Spleen (tissue), 11 donors: ENCODE measurements around the gene IL36RN. TPM values are rescaled to one million over a fixed set of nuclear protein-coding genes. Genes with fewer than 3 reads are reported as not detected.

Experiments used
- DNase-seq: peaks from one replicate; pipeline ENCODE4 v3.0.0-alpha.2; 2020
- H3K27ac ChIP-seq, 8 donors: fragments of 200-600 bp; sonication (generic) in 7 of 8; 1 replicate in 4 of 8; 2 replicates in 4 of 8; pipeline versions ENCODE4 v1.5.0 to v1.8.0; 2016 to 2021; ENCODE audit warnings: inconsistent platforms in 4 of 8, mild to moderate bottlenecking in 4 of 8, moderate library complexity in 1 of 8
- H3K27me3 ChIP-seq, 7 donors: fragments of 200-600 bp; sonication (generic) in 6 of 7; replicated peaks in 1 of 7; 1 replicate in 4 of 7; 2 replicates in 3 of 7; pipeline versions ENCODE4 v1.5.0 to v1.8.0; 2016 to 2021; ENCODE audit warnings: inconsistent platforms in 3 of 7, mild to moderate bottlenecking in 1 of 7
- H3K36me3 ChIP-seq, 6 donors: fragments of 200-600 bp; sonication (generic) in 5 of 6; 1 replicate in 4 of 6; 2 replicates in 2 of 6; pipeline versions ENCODE4 v1.5.0 to v1.8.0; 2016 to 2021; ENCODE audit warnings: inconsistent platforms in 2 of 6
- H3K4me1 ChIP-seq, 6 donors: fragments of 200-600 bp; sonication (generic) in 5 of 6; 1 replicate in 3 of 6; 2 replicates in 3 of 6; pipeline versions ENCODE4 v1.5.0 to v1.8.0; 2016 to 2021; ENCODE audit warnings: inconsistent platforms in 3 of 6
- H3K4me3 ChIP-seq, 8 donors: fragments of 200-600 bp; sonication (generic) in 7 of 8; 1 replicate in 4 of 8; 2 replicates in 4 of 8; pipeline versions ENCODE4 v1.5.0 to v1.8.0; 2016 to 2021; ENCODE audit warnings: inconsistent platforms in 4 of 8, mild to moderate bottlenecking in 4 of 8, moderate library complexity in 2 of 8
- H3K9me3 ChIP-seq, 8 donors: fragments of 200-600 bp; sonication (generic) in 7 of 8; 1 replicate in 4 of 8; 2 replicates in 4 of 8; pipeline versions ENCODE4 v1.5.0 to v1.8.0; 2016 to 2021; ENCODE audit warnings: inconsistent platforms in 4 of 8
- CTCF ChIP-seq, 11 experiments: fragments of 200-600 bp in 7 of 11; fragments of 450-650 bp in 4 of 11; sonication (generic) in 4 of 11; IDR thresholded peaks in 8 of 11; conservative IDR thresholded peaks in 3 of 11; 1 replicate in 7 of 11; 2 replicates in 4 of 11; pipeline versions ENCODE4 v1.4.0 to v1.8.0; 2016 to 2021; ENCODE audit warnings: antibody characterized with exemption in 11 of 11, inconsistent platforms in 4 of 11, mild to moderate bottlenecking in 1 of 11
- POLR2A ChIP-seq, 3 donors: fragments of 450-650 bp; IDR thresholded peaks; one replicate each; pipeline ENCODE4 v1.5.1; 2017; ENCODE audit warnings: antibody characterized with exemption in 3 of 3, mild to moderate bottlenecking in 1 of 3
- POLR2AphosphoS5 ChIP-seq, 3 donors: sonication (generic); formaldehyde crosslinking; IDR thresholded peaks; one replicate each; pipeline ENCODE4 v1.5.1; 2017; ENCODE audit warnings: antibody characterized with exemption in 3 of 3
- WGBS, 5 donors: extraction: QIAGEN DNeasy Blood & Tissue Kit in 3 of 5; methylation state at CpG; one replicate each; pipeline versions ENCODE4 v1.1.5 to v1.1.7; 2013 to 2018; 5-methylcytosine and 5-hydroxymethylcytosine counted together
- intact Hi-C: fragments of 100-400 bp; cut with DNase I; formaldehyde crosslinking; loops from one replicate; pipeline ENCODE4 v1.15.0; 2023; ENCODE audit warnings: low total_unique reads
- polyA plus RNA-seq, 3 donors: library from polyadenylated mRNA; stranded (reverse); fragments of 200-250 nt; gene quantifications; one replicate each; pipeline ENCODE4 v1.2.1, GENCODE V29; 2013
- total RNA-seq, 7 donors: library from RNA; depleted of rRNA in 3 of 7; stranded (reverse); fragments of >200 nt in 3 of 7; fragmentation: NEBNext Ultra II Directional in 4 of 7; extraction: Animal tissue kit (Norgen Biotek cat#: 25700) in 4 of 7; gene quantifications; one replicate each; pipeline versions ENCODE4 v1.1.0 to v1.2.1, GENCODE V29; 2016 to 2021
- donor health status: healthy with polysubstance abuse.
- donor health status: DM: no; HTN: no; CAD: no; lungs with moderate emphysema.
- donor health status: DM: no; HTN: no; CAD: no.
- donor health status: Bipolar disorder and iron deficiency.
- donor health status: healthy.
- donor health status: DM: no; HTN: no; CAD: no.
- donor health status: DM: yes; HTN: yes; CAD: no.

The IL36RN gene
- total and polyA plus RNA-seq, 10 donors: not detected

GRCh38 chr2:113068249-113068648, 9.3 kb downstream of the IL36RN start:
- Histone ChIP-seq H3K4me1 (no peaks in the 10 kb centered on the region), H3K27ac (no peak overlapping the region), H3K36me3 (no peaks in the 10 kb centered on the region), H3K4me3 (no peak overlapping the region), H3K27me3 (peaks cover 0 to 7% (median 0%) of the 10 kb centered on the region in 7 donors), H3K9me3 (no peaks in the 10 kb centered on the region)
- DNase-seq: no peak
- intact Hi-C loops: no loop called here
- TF ChIP-seq POLR2AphosphoS5 (IDR thresholded peaks at IDR 0.05) (no peak), CTCF (IDR thresholded peaks at IDR 0.05 in 8 of 11, conservative IDR thresholded peaks at IDR 0.05 in 3 of 11) (no peak), POLR2A (IDR thresholded peaks at IDR 0.05) (no peak)
- WGBS, 5 donors: 78 to 88% (median 81%) methylated on average over 2 of the region's 2 CpGs

DNA sequence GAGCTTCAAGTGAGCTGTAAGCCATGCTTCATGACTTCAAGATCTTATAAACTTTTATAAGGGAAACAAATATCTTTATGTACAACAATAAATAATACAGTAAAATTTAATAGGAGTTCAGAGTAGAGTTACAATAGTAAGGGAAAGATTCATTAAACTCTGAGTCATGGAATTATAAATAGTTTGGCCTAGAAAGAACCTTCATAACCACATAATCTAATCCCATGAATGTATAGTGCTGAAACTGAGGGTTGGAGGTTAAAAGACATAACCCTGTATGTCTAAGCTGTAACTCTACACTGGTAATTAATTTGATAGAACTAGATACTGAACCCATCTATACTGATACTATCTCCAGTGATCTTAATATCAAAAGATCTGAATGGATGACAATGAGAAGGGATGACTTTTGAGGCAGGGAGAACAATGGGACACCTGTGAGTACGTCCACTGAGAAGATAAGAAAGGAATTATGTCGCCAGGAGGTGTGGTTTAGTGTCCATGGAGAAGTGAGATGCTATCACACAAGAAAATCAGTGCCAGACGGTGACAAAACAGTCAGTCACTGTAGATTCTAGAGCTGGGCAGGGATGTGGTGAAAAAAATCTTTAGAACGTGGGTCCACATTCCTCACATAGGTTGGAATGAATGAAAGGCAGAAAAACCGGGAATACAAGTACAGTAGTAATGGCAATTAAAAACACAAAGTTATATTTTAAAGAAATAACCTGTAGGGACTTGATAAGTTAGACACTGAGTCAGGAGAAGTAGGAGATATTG, 9.9 kb downstream of the IL36RN start:
- WGBS, 5 donors: 37 to 62% (median 49%) methylated on average over 5 of the region's 5 CpGs

DNA sequence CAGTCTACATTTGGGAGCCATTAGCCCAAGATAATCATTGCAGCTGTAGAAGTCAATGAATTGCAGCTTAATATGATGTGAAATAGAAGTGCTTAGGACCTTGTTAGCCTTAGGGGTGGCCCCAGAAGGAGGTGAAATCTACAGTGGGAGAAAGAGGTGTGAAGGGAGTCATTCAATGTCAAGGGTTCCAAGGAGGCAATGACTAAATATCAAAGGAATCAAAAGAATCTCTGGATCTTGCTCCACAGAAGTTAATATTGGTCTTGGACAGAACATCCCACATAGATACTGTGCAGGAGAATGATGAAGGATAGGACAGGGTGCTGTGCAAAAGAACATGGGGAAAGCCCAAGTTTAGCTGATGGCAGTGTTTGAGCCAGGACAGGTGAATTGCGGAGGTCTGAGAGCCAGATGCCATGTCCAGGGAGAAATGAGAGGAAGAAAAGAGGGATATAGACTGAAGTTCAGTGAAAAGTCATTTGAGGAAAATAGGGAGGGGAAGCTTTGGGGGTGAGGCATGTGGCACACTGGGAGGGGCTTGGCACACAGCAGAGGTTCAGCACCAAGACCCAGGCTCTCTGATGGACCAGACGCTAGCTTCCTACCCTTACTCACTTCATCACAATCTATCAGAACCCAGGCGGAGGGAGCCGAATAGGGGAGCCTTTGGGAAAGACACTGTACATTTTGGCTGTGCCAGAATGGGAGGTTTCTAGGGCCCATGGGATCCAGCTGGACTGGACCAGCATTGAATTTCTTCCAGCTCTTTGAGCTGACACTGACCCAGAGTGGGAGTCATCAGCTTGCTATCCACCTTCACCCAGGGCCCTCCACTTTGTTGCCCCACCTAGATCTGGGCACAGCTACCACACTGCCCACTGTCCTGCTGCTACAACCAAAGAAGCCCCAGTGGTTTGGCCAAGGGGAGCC, 10.9 kb downstream of the IL36RN start:
- H3K36me3 ChIP-seq: no peaks in the 10 kb centered on the region
- H3K27me3 ChIP-seq: peaks cover 0 to 7% (median 0%) of the 10 kb centered on the region in 7 donors
- no peak overlapping the region for H3K27ac ChIP-seq
- H3K4me1 ChIP-seq: no peaks in the 10 kb centered on the region
- intact Hi-C loops: no loop called here
- no peaks in the 10 kb centered on the region for H3K9me3 ChIP-seq
- no peak for DNase-seq
- no peak overlapping the region for H3K4me3 ChIP-seq
- WGBS, 5 donors: 85 to 97% (median 93%) methylated on average over 4 of the region's 4 CpGs
- TF ChIP-seq POLR2AphosphoS5 (IDR thresholded peaks at IDR 0.05) (no peak), POLR2A (IDR thresholded peaks at IDR 0.05) (no peak), CTCF (IDR thresholded peaks at IDR 0.05 in 8 of 11, conservative IDR thresholded peaks at IDR 0.05 in 3 of 11) (no peak)

More for the DNA sequence above, 9.9 kb downstream of the IL36RN start:
- no peak overlapping the region for H3K4me3 ChIP-seq
- H3K4me1 ChIP-seq: no peaks in the 10 kb centered on the region
- peaks cover 0 to 7% (median 0%) of the 10 kb centered on the region in 7 donors for H3K27me3 ChIP-seq
- no peak for DNase-seq
- no peak overlapping the region for H3K27ac ChIP-seq
- no peaks in the 10 kb centered on the region for H3K9me3 ChIP-seq
- no peaks in the 10 kb centered on the region for H3K36me3 ChIP-seq
- TF ChIP-seq CTCF (IDR thresholded peaks at IDR 0.05 in 8 of 11, conservative IDR thresholded peaks at IDR 0.05 in 3 of 11): no peak
- TF ChIP-seq POLR2A (IDR thresholded peaks at IDR 0.05): no peak
- no peak for TF ChIP-seq POLR2AphosphoS5 (IDR thresholded peaks at IDR 0.05)
- intact Hi-C loops: no loop called here

GRCh38 chr2:113070606-113070975, 11.6 kb downstream of the IL36RN start:
- no peak for TF ChIP-seq POLR2A (IDR thresholded peaks at IDR 0.05)
- no peak for TF ChIP-seq CTCF (IDR thresholded peaks at IDR 0.05 in 8 of 11, conservative IDR thresholded peaks at IDR 0.05 in 3 of 11)
- no peak for TF ChIP-seq POLR2AphosphoS5 (IDR thresholded peaks at IDR 0.05)

More at GRCh38 chr2:113070606-113070975, 11.6 kb downstream of the IL36RN start:
- Histone ChIP-seq H3K27me3 (peaks cover 0 to 10% (median 0%) of the 10 kb centered on the region in 7 donors), H3K4me1 (no peaks in the 10 kb centered on the region), H3K9me3 (no peaks in the 10 kb centered on the region), H3K4me3 (no peak overlapping the region), H3K27ac (no peak overlapping the region), H3K36me3 (no peaks in the 10 kb centered on the region)
- DNase-seq: no peak
- 81 to 93% (median 86%) methylated on average over 1 of the region's 1 CpG for WGBS, 5 donors
- intact Hi-C loops: no loop called here
